Endothelial cell (in vitro differentiated cells): ENCODE results near the gene TMEM163. TPM values are rescaled to one million over a fixed set of nuclear protein-coding genes. Genes with fewer than 3 reads are reported as not detected.

Source experiments
- DNase-seq: peaks from one replicate; pipeline ENCODE4 v3.0.0; 2021; ENCODE audit warnings: low spot score
- H3K27ac Mint-ChIP-seq: one replicate; pipeline ENCODE4 v1.8.0; 2021; ENCODE audit warnings: mixed read lengths, inconsistent platforms; ENCODE audit not compliant: unreplicated experiment
- H3K27me3 Mint-ChIP-seq: one replicate; pipeline ENCODE4 v1.8.0; 2021; ENCODE audit warnings: mild to moderate bottlenecking, moderate library complexity, mixed read lengths, inconsistent platforms; ENCODE audit not compliant: unreplicated experiment
- H3K36me3 Mint-ChIP-seq: one replicate; pipeline ENCODE4 v1.8.0; 2021; ENCODE audit warnings: mild to moderate bottlenecking, low read depth, mixed read lengths, inconsistent platforms; ENCODE audit not compliant: unreplicated experiment
- H3K4me1 Mint-ChIP-seq: one replicate; pipeline ENCODE4 v1.8.0; 2021; ENCODE audit warnings: mild to moderate bottlenecking, mixed read lengths, inconsistent platforms; ENCODE audit not compliant: unreplicated experiment
- H3K4me3 Mint-ChIP-seq: one replicate; pipeline ENCODE4 v1.8.0; 2021; ENCODE audit warnings: mild to moderate bottlenecking, mixed read lengths, inconsistent platforms; ENCODE audit not compliant: unreplicated experiment
- H3K9me3 Mint-ChIP-seq: one replicate; pipeline ENCODE4 v1.8.0; 2021; ENCODE audit warnings: mixed read lengths, inconsistent platforms; ENCODE audit not compliant: unreplicated experiment
- CTCF ChIP-seq: fragments of 200-600 bp; sonication (generic); IDR thresholded peaks from one replicate; pipeline ENCODE4 v1.5.0; 2021; ENCODE audit warnings: antibody characterized with exemption; ENCODE audit not compliant: unreplicated experiment
- total RNA-seq: library from RNA; stranded (reverse); fragmentation: NEBNext Ultra II Directional; extraction: Animal tissue kit (Norgen Biotek cat#: 25700); gene quantifications from one replicate; pipeline ENCODE4 v1.2.1, GENCODE V29; 2021; ENCODE audit not compliant: unreplicated experiment

TMEM163 gene
- total RNA-seq, 1 donor from 2014 or later = 150 TPM

- TF ChIP-seq CTCF = no peak
- no peak for DNase-seq
- peaks cover 7% of the 10 kb centered on the region for H3K36me3 Mint-ChIP-seq
- no peak overlapping the region for H3K27ac Mint-ChIP-seq
- H3K4me3 Mint-ChIP-seq = no peak overlapping the region
- peaks cover 9% of the 10 kb centered on the region for H3K4me1 Mint-ChIP-seq
- H3K9me3 Mint-ChIP-seq = no peaks in the 10 kb centered on the region
- peaks cover 10% of the 10 kb centered on the region for H3K27me3 Mint-ChIP-seq
Observed at GRCh38 chr2:134663451-134664450, 55.0 kb downstream of the TMEM163 start.

- Mint-ChIP-seq H3K27me3 (peaks cover 10% of the 10 kb centered on the region), H3K27ac (no peak overlapping the region)
Observed at GRCh38 chr2:134662751-134663150, 56.0 kb downstream of the TMEM163 start.

GRCh38 chr2:134660626-134661402, 58.0 kb downstream of the TMEM163 start:
- no peak for DNase-seq
- TF ChIP-seq CTCF = no peak
- Mint-ChIP-seq H3K9me3 (peaks cover 5% of the 10 kb centered on the region), H3K27ac (no peak overlapping the region), H3K36me3 (peaks cover 18% of the 10 kb centered on the region), H3K4me1 (peaks cover 18% of the 10 kb centered on the region), H3K27me3 (peaks cover 3% of the 10 kb centered on the region), H3K4me3 (no peak overlapping the region)

More at GRCh38 chr2:134662751-134663150, 56.0 kb downstream of the TMEM163 start:
- H3K36me3 Mint-ChIP-seq = peaks cover 7% of the 10 kb centered on the region
- peaks cover 13% of the 10 kb centered on the region for H3K4me1 Mint-ChIP-seq
- TF ChIP-seq CTCF = no peak
- H3K9me3 Mint-ChIP-seq = no peaks in the 10 kb centered on the region
- DNase-seq = no peak
- no peak overlapping the region for H3K4me3 Mint-ChIP-seq

GRCh38 chr2:134659724-134660123, 59.1 kb downstream of the TMEM163 start:
- no peak overlapping the region for H3K27ac Mint-ChIP-seq
- peaks cover 5% of the 10 kb centered on the region for H3K9me3 Mint-ChIP-seq
- H3K27me3 Mint-ChIP-seq = peaks cover 3% of the 10 kb centered on the region
- H3K36me3 Mint-ChIP-seq = peaks cover 18% of the 10 kb centered on the region
- DNase-seq = no peak
- TF ChIP-seq CTCF = no peak
- peaks cover 18% of the 10 kb centered on the region for H3K4me1 Mint-ChIP-seq
- H3K4me3 Mint-ChIP-seq = no peak overlapping the region
